Measurements from ENCODE around the gene KCND3.
"Not testable (repeated sequence)": the region's sequence is repeated elsewhere in the genome, so short reads cannot be mapped to it uniquely, and the experiment has no call there.

KCND3 gene

DNA sequence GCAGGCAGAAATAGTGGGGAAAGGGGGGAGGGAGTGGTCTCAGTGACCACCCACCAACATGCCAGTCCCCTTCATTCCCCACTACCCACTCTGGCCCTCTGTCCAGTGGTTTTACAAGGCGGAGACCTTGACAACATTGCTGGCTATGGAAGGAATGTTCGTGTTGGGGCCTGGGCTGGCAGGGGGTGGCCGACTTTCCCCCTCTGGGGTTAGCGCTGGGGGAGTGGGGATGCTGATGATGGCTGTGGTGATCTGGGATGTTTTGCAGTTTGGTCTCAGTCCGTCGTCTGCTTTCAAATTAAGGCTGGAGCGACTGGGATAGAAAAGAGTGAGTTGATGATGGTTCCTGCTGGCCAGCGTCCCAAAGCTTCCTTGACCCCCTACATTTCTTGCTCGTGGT is 213.5 kb downstream of the KCND3 start:
- no peak for DNase-seq (ENCODE audit: low spot score)

DNA sequence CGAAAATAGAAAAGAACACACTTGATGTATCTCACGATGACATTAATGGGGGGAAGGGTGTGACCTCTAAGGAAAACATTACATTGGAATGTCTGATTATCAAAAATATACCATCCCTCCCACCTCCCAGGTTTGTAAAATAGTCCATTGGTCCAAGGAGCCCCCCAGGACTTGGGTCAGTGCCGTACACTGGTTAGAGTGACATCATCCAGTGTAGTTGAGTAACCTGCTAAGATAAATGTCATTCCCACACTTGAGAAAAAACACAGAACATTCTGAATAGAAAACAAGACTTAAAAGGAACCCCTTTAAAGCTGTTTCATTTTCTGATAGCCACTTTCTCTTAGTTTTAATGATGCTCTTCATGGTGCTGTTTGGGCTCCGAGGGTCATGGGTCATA is 218.6 kb downstream of the KCND3 start:
- no peak for DNase-seq (ENCODE audit: low spot score)

DNA sequence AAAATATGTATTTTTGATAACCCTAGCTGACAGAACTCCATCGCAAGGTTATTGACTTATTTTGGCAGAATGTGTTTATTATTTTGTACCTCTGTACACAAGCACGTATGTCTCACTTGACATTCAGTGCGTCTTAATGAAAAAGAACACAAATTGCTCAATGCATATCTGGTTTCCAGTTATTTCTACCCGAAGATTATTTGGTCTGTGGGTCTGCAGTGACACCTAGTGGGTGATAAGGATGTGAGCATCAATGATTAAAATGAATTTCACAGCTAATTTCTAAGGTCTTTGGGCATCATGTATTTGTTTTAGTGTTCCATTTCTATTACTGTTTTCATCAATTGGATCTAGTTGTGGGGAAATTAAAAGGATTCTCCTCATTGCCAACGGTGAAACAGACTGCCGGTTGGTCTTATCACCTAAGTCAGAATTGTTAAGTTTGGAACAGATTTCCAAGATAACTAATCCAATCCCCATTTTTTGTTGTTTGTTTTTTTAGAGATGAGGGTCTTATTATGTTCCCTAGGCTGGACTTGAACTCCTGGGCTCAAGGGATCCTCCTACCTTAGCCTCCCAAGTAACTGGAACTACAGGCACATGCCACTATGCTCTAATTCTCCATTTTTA is 219.8 kb downstream of the KCND3 start:
- peak; percentile 83 for DNase-seq (ENCODE audit: low spot score)

DNA sequence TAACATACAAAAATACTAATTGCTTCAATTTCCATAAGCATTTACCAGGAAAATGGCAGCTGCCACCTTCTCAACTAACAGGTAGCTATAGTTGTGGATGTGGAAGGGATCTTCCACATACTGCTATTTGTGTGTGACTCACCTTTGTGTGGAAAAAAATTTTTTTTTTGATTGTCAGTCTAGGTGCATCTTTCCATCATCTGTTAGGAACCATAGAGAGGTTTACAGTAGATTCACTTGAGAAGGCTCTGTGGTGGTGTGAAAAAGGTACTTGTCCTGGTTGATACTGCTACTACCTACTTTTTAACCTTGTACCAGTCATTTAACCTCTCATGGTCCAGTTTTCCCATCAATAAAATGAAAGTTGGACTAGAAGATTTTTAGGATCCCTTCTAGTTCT is 220.8 kb downstream of the KCND3 start:
- DNase-seq (ENCODE audit: low spot score) = no peak

DNA sequence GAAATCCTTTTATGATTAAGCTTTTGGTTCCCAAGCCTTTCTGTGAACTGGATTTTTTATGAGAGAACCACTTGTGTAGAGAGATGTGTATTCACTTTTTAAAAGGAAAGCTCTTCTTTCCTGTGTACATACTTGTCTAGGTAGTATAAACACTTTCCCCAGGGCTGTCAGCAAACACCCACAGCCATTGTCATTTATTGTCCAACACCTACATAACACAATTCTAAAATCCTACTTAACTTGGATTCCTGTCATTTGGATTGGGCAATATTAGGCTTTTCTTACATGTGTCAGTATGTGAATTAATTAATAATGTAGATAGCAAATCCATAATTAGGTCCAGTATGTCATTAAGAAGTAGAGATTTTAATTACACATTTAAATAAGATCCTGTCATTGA is 221.4 kb downstream of the KCND3 start:
- DNase-seq (ENCODE audit: low spot score) = no peak

DNA sequence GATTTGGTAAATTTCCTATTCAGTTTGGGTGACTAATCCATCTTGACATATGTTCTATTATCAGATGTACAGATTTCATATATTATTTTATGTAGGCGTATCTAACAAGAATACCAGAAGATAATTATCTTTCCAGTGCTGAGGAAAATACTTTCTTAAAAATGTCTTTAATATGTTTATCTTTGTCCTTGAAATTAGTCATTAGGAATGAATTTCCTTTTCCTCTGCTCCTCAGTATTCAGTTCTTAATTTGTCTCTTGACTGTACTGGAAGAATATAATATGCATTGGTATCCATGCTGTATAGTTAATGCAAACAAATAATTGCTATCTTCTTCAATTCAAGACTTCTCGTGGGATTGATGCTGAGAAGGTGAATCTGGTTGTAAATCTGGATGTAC is 227.1 kb downstream of the KCND3 start:
- no peak for DNase-seq (ENCODE audit: low spot score)

DNA sequence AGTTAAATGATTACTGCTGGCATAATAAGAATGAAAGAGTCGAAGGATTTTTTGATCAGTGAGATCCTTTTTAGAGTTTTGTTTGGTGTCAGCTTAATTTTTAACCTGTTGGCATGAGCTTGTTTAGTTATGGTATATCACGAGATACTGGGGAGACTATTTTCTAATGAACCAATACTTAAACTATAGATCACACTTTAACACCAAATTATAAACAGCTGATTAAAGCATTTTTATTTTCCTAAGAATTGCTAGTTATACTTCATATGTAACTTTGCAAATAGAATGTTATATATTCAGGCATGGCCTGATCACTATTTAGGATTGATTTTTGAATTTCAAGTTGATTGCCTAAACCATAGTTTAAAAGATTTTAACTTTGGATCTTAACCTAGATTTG is 227.8 kb downstream of the KCND3 start:
- DNase-seq (ENCODE audit: low spot score) = no peak

DNA sequence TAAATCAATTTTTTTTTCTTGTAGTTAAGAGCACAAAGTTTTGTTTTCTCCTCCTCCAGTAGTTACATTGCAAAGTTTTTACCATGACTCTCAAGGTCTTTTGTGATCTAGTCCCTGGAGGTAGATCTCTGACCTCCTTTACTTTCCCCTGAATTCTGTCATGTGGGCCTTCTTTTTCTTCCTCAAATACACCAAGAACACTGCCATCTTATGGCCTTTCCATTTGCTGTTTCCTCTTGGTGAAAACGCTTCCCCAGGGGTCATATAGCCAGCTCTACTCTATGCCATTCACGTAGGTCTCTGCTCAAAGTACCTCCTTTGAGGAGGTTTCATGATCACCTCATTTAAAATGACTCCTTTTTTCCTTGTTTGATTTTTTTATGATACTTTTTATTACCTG is 231.1 kb downstream of the KCND3 start:
- DNase-seq (ENCODE audit: low spot score) = no peak

DNA sequence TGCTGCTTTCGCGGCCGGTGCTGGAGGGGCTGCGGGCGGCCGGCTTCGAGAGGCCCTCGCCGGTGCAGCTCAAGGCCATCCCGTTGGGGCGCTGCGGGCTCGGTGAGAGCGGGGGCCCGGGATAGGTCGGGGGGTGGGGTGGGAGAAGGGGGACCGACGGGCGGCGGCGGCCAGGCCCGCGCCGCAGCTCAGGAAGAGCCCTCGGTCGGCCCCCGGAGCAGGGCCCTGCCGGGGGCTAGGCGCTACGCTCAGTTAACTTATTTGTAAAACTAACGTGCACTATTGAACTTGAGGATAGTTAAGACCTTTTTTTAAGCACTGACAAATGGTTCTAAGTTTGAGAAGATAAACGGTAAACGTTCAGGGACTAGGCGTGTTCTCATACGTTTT is 233.3 kb downstream of the KCND3 start:
- DNase-seq (ENCODE audit: low spot score) = no peak

DNA sequence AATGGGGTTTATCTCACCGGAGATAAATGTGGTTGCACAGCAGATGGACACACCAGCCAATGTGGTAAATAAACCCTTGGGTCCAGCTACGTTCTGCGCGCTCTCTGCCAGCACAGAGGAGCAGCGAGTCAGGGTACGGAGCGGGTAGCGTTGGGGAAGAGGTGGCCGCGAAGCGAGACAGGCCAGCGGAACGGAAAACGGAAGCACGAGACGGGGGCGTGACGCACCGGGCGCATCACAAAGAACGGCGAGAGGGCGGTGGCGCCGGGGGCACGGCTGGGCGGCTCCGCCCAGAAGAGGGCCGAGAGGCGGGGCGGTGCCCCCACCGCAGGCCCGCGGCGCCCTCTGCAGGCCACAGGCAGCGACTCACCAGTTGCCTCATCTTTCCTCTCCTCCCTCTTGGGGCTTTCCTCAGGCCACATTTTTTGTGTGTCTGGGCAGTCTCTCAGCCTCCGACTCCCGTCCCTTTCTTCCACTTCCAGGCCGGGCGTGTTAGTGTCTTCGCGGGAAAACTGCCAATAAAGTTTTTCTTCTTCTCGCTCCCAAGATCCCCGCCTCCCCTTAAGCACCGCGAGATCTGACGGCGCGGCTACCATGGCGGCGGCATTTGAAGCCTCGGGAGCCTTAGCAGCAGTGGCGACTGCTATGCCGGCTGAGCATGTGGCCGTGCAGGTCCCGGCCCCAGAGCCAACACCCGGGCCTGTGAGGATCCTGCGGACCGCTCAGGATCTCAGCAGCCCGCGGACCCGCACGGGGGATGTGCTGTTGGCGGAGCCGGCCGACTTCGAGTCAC is 233.9 kb downstream of the KCND3 start, which contains the start of gene DDX20:
Gene DDX20 (plus strand): TSS at position 571 of the 793 bp plus-strand sequence. CDS start 24 bp downstream, at position 595.
- peak; percentile 95 for DNase-seq (ENCODE audit: low spot score)

DNA sequence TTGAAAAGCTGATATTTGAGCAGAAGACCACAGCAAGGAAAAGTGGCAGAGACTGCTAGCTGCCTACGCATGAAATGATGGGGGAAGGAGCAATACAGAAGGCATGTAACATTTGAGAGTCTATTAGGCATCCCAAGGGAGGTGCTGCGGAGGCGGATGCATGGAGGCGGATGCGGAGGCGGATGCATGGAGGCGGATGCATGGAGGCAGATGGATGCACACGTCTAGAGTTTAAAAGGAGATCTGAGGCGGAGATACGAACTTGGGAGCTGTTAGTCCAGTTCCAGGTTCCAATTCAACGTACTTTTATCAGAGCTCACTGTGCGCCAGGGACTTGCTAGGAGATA is 234.5 kb downstream of the KCND3 start:
- no peak for DNase-seq (ENCODE audit: low spot score)

DNA sequence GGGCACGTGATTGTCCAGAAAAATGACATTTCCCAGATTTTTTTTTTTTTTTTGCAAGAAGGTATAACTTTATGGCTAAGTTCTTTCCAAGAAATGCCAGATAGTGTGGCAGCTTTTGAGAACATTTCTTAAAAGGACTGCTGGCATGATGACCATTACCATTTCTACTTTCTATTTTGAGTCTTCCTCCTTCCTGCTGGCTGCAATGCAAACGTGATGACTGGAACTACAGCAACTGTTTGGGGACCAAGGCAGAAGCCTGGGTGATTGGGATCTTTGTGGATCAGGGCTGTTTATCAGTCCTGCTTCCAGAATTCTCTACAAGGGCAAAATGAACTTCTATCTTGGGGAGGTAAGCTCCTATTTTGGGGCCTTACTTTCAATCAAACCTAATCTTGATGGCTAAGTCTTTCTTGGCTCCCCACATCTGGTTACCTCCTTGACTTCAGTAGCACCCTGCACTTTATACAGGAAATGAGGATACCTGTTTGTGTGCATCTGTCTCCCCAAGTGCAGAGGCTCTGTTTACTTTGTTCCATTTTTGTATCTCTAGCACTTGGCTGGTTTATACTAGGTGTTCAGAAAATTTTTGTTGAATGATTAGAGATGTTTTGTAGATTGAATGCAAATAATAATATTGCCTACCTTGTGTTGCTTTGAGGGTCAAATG is 237.4 kb downstream of the KCND3 start:
- DNase-seq (ENCODE audit: low spot score) = no peak

DNA sequence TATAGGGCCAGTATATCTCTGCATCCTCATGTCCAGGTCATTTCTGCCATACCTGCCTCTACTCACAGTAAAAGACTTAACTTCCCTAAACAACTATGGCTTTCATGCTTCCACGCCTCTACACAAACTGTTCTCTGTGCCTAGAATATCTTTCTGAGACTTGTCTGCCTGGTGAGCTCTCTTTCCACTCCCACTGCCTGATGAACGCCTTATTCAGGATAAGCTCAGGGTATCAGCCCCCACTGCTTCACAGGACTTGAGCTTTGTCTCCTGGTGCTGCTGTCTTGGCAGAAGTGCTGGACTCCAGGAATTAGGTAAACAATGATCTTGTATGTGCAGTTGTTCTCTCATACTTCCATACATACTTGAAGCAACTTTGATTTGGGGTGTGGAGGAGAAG is 238.6 kb downstream of the KCND3 start:
- no peak for DNase-seq (ENCODE audit: low spot score)

DNA sequence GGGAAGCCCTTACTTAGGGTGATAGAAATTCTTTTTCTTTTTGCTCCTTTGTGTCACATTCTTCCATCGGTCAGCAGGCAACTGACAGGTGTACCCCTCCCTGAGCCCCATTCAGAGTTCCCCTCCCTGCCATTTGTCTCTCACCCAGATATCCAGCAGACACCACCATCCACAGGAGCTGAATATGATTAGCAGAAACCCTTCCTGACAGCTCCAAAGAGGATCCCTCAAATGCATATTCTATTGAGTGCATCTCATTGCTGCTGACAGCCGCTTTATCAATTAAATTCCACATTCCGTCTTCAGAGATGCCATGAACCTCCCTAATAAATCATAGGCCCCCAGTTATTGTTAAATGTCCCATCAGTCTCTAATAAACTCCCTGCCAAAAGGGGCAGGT is 239.8 kb downstream of the KCND3 start:
- DNase-seq (ENCODE audit: low spot score) = no peak

DNA sequence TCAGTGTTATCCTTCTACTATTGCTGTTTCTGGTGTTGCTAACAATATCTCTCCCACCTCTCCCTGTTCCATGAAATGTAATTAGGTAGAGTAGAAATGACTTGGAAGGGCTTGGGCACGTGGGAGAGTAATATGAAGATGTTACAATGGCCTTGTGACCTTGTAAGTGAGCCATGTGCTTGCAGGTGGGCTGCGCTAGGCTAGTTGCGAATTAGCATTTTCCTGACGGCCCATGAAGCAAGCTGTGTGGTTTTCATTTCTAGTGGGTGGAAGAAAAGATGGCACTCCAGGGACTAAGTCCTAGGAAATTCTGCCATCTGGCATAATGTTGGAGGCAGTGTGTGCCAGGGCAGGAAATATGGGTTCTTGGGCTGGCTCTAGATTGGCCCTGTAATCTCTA is 241.5 kb downstream of the KCND3 start:
- DNase-seq (ENCODE audit: low spot score) = no peak

DNA sequence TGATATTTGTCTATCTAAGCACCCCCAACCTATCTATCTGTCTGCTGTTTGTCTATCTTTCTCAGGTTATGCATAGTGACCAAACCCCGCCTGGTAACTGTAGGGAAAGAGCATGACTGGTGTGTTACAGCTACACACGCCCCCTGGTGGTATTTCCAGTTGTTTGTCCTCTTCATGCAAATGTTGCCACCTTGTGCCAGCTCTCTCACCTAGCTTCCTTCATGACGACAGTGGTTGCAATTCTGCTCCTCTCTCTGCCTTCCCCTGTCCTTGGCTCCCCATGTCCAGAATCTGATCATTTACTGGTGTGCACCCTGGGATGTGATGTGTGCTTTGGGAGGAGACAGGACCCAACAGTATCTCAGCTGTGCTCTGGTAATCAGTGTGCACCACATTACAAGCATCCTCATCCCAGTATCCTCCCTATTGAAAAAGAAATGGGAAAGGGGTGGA is 242.2 kb downstream of the KCND3 start:
- peak; percentile 65 for DNase-seq (ENCODE audit: low spot score)

DNA sequence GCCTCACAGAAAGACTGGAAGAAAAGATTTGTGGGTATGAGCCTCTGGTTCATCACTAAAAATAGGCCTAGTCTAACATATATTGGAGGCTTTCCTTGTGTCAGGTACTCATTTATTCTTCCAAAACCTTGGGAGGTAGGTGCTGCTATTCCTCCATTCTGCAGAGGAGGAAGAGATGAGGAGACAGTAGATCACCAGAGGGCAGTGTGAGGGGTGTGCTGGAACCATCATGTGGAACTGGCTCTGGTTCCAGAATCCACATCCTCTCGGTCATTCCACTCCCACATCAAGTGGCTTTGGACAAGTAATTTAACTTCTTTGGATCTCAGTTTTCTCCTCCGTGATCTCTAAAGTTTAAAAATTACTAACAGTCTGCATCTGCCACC is 242.9 kb downstream of the KCND3 start:
- DNase-seq (ENCODE audit: low spot score) = no peak

DNA sequence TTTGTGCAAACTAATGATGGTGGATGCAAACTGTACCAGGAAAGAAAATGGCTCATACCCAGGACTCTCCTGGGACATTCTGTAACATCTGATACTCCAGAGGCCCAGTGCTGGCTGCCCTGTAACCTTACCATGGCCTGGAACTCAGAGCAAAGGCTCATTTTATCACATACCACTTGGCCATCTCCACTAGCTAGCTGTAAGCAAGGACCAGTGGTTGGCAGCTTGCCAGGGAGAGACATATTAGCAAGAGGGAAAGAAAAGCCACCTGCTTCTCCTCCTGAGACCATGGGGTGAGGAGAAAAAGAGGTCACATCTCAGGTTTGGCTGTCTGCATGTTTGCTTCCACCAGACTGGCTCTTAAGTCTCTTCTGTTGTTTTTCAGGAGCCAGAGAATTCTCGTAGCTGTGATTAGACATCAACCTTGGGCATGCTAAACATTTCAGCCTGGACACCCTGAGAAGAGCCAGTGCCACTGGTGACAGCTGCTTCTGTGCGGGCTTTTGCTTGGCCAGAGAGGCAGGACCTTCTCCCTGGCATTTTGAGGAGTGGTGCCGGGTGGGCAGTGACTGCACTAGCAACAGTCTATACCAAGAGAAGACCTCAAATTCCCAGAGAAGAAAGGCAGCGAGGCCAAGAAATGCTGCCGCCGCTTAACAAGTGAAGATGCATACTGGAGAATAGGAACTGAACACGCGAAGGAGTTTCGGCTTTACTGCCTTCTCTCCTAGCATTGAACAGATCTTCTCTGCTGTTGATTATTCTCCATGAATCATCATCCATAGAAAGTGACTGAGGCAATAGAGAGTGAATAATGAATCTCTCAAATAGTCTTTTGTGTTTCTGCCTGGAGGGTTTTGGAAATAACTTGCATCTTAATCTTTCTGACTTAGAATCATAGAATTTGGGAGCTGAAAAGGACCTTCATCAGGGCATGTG is 243.5 kb downstream of the KCND3 start:
- no peak for DNase-seq (ENCODE audit: low spot score)

DNA sequence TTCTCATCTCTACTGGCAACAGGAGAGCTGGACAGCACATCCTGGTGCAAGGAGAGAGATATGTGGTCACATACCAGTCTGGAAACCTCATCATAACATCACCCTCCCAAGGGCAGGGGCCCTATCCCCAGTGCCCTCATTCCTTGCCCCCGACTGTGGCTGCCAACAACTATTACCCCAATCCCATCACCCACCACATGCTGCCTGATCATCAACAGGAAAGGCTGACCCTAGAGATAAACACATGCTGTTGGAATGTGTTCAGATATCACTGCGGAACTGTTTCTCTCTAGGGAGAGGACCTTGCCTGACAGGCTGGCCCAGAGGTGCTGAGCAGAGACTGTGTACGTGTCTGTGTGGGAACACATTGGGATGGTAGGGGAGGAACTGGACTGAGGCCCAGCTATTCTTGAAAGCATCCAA is 245.8 kb downstream of the KCND3 start:
- no peak for DNase-seq (ENCODE audit: low spot score)

DNA sequence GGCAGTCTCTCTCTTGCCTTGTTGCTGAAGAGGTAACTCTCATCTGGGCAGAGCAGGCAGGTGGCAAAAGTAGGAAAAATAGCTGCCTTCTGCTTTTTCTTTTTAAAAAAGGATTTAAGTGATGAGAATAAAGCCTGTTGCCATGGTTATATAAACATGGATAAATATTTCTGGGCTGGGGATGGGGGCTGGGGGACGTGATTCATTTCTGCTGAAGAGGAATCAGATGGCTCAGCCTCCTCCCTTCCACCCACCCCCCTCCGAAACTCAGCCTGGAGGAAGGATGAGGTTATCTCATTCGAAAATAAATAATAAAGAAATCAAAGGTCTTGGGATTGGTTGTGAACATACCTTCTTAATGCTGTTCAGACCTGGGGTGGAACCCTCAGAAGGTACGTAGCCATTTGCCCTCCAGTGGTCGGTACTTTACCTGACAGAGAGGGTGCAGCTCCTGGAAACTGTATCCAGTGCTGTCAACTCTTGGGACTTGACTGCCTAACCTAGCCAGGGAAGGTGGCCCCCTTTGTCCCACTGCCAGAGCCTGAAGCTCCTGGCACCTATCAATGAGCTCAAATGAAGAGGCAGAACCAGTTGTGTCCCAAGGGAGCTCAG is 246.4 kb downstream of the KCND3 start:
- DNase-seq (ENCODE audit: low spot score) = no peak

DNA sequence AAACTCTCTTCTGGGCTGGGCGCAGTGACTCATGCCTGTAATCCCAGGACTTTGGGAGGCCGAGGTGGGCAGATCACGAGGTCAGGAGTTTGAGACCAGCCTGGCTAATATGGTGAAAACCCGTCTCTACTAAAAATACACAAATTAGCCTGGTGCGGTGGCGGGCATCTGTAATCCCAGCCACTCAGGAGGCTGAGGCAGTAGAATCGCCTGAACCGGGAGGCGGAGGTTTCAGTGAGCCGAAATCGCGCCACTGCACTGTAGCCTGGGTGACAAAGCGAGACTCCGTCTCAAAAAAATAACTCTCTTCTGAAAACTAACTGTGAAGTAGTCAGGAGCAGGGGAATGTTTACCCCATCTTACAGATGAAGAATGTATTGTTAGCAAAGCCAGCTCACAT is 247.2 kb downstream of the KCND3 start:
- not testable (repeated sequence) for DNase-seq (ENCODE audit: low spot score)
